GM21526 (cell line): ENCODE measurements around the gene RUNDC3A.

Source experiments
- ATAC-seq: cut with Tn5 transposase; IDR thresholded peaks from one replicate; pipeline ENCODE4 v1.9.1; 2021; ENCODE audit warnings: moderate library complexity; ENCODE audit not compliant: unreplicated experiment, low FRiP score

RUNDC3A gene

GRCh38 chr17:44308320-44308818 lies at the start of gene RUNDC3A:
Gene RUNDC3A, plus strand, starts transcription at chr17:44308601. Its CDS starts 232 bp downstream, at chr17:44308833.
- no peak for ATAC-seq

DNA sequence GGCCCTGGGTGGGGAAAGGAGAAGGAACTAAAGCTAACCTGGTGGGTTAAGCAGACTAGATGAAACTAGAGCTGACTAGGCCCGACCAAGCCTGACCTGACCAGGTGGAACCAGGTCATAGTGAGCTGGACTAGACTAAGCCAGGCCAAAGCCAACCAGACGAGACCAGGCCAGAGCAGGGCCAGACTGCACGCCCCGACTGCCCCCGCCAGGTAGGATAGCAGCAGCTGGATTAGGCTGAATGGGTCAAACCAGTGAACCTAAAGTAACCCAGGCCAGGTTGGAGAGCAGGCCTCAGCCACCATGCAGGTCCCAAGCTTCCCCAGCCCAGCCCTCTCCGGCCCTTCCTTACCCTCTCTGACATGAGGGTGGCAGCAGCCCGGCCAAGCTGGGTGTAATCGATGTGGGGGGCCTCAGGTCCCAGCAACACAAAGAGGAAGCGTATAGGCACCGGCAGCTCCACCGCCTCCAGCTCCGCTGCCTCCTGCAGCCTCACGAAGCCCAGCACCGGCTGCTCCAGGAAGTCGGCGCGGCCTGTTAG lies 49.5 kb upstream of the RUNDC3A start:
- no peak for ATAC-seq

- no peak for ATAC-seq
These were observed 48.1 kb upstream of the RUNDC3A start for GRCh38 chr17:44260296-44260695.

GRCh38 chr17:44262654-44263225 lies 45.7 kb upstream of the RUNDC3A start:
- ATAC-seq: no peak

GRCh38 chr17:44263345-44263902 lies 45.0 kb upstream of the RUNDC3A start:
- ATAC-seq: no peak

GRCh38 chr17:44266402-44267164 lies 41.8 kb upstream of the RUNDC3A start:
- no peak for ATAC-seq

DNA sequence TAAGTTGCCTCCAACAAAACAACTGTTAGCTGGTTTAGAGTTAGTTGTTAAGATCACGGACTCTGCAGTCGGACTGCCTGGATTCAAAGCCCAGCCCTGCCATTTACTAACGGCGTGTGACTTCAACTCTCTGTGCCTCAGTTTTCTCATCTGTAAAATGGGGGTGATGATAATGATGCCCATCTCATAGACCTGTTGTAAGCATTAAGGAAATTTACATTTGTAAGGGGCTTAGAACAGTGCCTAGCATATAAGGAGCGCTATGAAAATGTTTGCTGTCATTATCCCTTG lies 41.3 kb upstream of the RUNDC3A start:
- no peak for ATAC-seq

- ATAC-seq: no peak
These were observed 40.4 kb upstream of the RUNDC3A start, which contains the start of gene SLC4A1 for GRCh38 chr17:44267818-44268490. Gene SLC4A1, minus strand, starts transcription at chr17:44268135. Its CDS starts 5,269 bp downstream, at chr17:44262866.

DNA sequence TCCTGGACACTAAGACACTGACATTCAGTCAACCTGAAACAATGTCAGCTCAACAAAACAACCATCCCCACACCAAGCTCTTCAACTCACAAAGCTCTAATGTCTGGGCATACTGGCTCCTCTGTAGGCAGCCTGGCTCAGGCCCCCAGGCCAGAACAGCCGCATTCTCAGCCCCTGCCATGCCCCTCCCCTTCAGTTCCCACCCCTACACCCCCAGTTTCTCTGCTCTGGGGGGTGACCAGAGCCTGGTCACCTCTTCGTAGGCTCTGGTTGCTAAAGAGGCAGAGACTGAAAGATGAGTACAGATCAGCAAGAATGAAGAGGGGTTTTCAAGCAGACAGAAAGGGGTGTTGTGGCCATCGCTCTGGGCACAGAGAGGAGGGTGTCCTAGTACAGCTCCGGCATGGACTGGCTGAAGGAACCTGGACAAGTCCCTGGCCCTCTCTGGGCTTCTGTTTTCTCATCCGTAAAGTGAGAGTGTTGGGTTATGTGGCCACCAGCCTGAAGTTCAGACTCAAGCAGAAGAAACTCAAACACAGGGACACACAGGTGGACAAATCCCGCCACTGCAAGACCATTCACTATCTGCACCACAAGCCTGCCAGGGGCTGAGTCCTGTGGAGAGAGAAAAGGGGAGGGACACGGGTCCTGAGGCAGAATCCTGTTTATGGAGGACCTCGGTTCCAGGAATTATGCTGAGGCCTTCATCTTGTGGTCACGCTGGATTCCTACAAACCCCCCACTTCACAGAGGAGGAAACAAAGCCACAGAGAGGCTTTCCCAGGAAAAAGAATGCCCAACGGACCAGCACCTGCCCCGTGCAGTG lies 39.5 kb upstream of the RUNDC3A start:
- ATAC-seq: no peak

- ATAC-seq: no peak
These were observed 38.7 kb upstream of the RUNDC3A start for GRCh38 chr17:44269535-44270240.

DNA sequence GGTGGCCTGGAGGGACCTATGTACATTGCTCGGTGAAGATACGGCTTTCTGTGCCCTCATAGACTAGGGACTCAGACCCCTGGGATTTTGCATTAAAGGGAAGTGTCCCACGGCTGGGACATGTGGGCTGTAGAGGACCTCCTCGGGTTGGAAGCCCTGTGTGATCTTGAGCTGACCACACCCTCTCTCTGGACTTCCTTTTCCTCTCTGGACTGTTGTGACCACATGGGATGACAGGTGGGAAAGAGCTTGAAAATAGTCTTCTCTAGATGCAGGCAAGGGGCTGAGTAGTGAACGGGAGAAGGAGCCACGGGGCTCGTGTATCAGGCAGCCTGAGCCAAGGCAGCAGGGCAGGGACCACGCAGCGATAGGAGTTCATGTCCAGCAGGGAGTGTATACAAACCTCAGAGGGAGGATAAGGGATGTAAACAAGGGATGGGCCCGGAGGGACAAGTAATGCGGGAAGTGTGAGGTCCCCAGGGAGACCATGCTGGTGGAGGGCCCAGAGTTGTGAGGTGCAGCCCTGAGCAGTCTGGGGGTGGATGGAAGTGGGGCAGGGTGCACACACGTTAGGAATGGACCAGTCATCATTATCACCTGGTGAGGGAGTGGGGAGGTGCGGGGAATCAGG lies 36.0 kb upstream of the RUNDC3A start:
- ATAC-seq: no peak

DNA sequence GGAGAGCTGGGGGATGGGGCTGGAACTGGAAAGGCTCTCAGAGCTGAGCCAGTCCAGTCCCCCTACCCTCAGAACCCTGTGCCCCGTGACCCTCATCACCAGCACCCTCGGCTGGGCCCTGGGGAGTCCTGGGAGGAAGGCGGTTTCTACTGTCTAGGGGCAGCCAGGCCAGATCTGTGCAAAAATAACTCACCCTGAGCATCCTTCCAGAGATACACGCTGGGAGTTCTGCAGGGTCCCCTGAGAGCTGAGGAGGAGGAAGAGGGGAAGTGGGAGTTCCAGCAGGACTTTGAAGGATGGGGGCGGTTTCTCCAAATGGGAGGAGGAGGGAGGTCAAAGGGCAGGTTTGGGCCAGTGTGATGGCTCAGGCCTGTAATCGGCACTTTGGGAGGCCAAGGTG lies 35.4 kb upstream of the RUNDC3A start:
- ATAC-seq: no peak

DNA sequence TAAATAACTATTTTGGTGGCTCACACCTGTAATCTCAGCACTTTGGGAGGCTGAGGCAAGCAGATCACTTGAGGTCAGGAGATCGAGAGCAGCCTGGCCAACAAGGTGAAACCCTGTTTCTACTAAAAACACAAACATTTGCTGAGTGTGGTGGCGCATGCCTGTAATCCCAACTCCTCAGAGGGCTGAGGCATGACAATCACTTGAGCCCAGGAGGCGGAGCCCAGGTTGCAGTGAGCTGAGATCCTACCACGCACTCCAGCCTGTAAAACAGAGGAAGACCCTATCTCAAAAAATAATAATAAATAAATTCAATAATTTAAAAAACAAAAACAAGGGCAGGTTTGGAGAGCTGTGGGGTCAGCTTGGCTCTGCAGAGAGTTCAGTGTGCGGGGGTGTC lies 34.8 kb upstream of the RUNDC3A start:
- ATAC-seq: no peak

- ATAC-seq: no peak
These were observed 30.4 kb upstream of the RUNDC3A start for GRCh38 chr17:44277976-44278375.

DNA sequence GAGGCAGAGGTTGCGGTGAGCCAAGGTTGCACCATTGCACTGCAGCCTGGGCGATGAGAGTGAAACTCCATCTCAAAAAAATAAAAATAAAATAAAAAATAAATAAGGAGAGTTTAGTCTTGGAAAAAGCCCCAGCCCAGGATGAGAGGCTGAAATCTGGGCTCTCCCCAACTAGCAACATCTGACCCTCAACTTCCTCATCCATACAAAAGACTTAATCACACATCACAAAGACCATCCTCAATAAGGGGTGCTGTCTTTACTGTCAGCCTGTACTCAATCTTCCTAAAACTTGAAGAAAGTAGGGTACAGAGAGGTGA lies 29.1 kb upstream of the RUNDC3A start:
- no peak for ATAC-seq

- ATAC-seq: no peak
These were observed 28.6 kb upstream of the RUNDC3A start for GRCh38 chr17:44279666-44280391.

GRCh38 chr17:44280392-44280937 lies 27.9 kb upstream of the RUNDC3A start:
- no peak for ATAC-seq

GRCh38 chr17:44281570-44281969 lies 26.8 kb upstream of the RUNDC3A start:
- ATAC-seq: no peak
